ENCODE results near the gene RAB3IL1. TPM values are rescaled to one million over a fixed set of nuclear protein-coding genes. Genes with fewer than 3 reads are reported as not detected.
A peak's percentile ranks its signal among the peaks of the same experiment; 100 is the strongest.

Gene RAB3IL1
- total and polyA plus RNA-seq, 9 of the 15 experiments (the other 6 are each of a cell fraction or from before 2014, with no cell fraction given), result 0.15 to 42.6 (median 15.5) TPM

- POLR2A ChIA-PET, result interaction anchor here (0.6 to 14.1 kb wide), 13 partner anchors 8 to 161 kb away, joined by 3 to 327 read pairs (median 6); partner anchors contain the start of gene FTH1
- no peak overlapping the region for H2AFZ ChIP-seq (ENCODE audit: low read depth, low read length)
- no peak overlapping the region for H3K27ac ChIP-seq (ENCODE audit: extremely low read depth, low read depth, low read length)
- H3K79me2 ChIP-seq (ENCODE audit: control insufficient read depth, insufficient read depth, low read length), result no peaks in the 10 kb centered on the region
- H3K36me3 ChIP-seq (ENCODE audit: control insufficient read depth, insufficient read depth, low read length), result no peaks in the 10 kb centered on the region
- no peak for ATAC-seq
- CTCF ChIA-PET (ENCODE audit: low intra/inter-chr PET ratio), result interaction anchor here (1.9 to 4.5 kb wide), 2 partner anchors 49 to 77 kb away, joined by 7 to 98 read pairs; no protein-coding TSS in a partner anchor
- FAIRE-seq, result no peak
- H3K27me3 ChIP-seq (ENCODE audit: control insufficient read depth in 2 of 2, insufficient read depth in 2 of 2, low read length in 2 of 2), result no peaks in the 10 kb centered on the region
- intact Hi-C loops (cut with micrococcal nuclease), result loop anchor here (2.0 kb wide), 3 partner anchors 18 to 160 kb away; partner anchors contain the start of gene FTH1
- no peaks in the 10 kb centered on the region for H3K9me3 ChIP-seq (replicated peaks; ENCODE audit: control insufficient read depth, insufficient read depth, low read depth, low read length)
- H3K9me1 ChIP-seq (ENCODE audit: control insufficient read depth, insufficient read depth, low read length), result peaks cover 5% of the 10 kb centered on the region
- TF ChIP-seq RBM25 (IDR thresholded peaks at IDR 0.05; ENCODE audit: low read depth, low read length, severe bottlenecking), result peak; percentile 65
- TF ChIP-seq ZNF668 (CRISPR knock-in tag; IDR thresholded peaks at IDR 0.05), result no peak
- no peak for TF ChIP-seq ZNF407 (IDR thresholded peaks at IDR 0.05; ENCODE audit: low read depth)
- no peak for TF ChIP-seq CEBPG (CRISPR knock-in tag; IDR thresholded peaks at IDR 0.05)
- peak; percentile 67 to 84 for TF ChIP-seq CEBPG (tag; conservative IDR thresholded peaks at IDR 0.05 in 1 of 2, IDR thresholded peaks at IDR 0.05 in 1 of 2)
- no peak for TF ChIP-seq SETDB1 (IDR thresholded peaks at IDR 0.05; ENCODE audit: low read length)
- TF ChIP-seq PKNOX1 (IDR thresholded peaks at IDR 0.05), result peak; percentile 29; the same call in 1 of the 2 replicates
- peak; percentile 90 for TF ChIP-seq CEBPB (tag; IDR thresholded peaks at IDR 0.05)
- TF ChIP-seq RFX7 (CRISPR knock-in tag; IDR thresholded peaks at IDR 0.05), result no peak
- peak; percentile 48 for TF ChIP-seq MEIS2 (IDR thresholded peaks at IDR 0.05; ENCODE audit: partially characterized antibody)
- H4K20me1 ChIP-seq (replicated peaks; ENCODE audit: control insufficient read depth, insufficient read depth, low read length), result no peaks in the 10 kb centered on the region
- no peak for DNase-seq (ENCODE audit: extremely low read depth in 1 of 4, low spot score in 3 of 4)
- in situ Hi-C loops (cut with MboI), result loop anchor here (5.0 kb wide), 1 partner anchor 51 kb away; no protein-coding TSS in a partner anchor
- H3K4me3 ChIP-seq, result no peak overlapping the region
- no peak overlapping the region; a peak in 1 of 4 replicates for H3K9ac ChIP-seq (ENCODE audit: insufficient read depth in 1 of 2, low read depth in 2 of 2, low read length in 2 of 2)
- H3K4me1 ChIP-seq (replicated peaks in 1 of 2; ENCODE audit: control insufficient read depth in 2 of 2, insufficient read depth in 2 of 2, low read length in 2 of 2), result peaks cover 20 to 27% of the 10 kb centered on the region in 2 experiments; a peak in 4 of 5 replicates
- no peak overlapping the region for H3K4me2 ChIP-seq (ENCODE audit: insufficient read depth, low read length)
- 48% methylated on average over 7 of the region's 7 CpGs for WGBS (ENCODE audit: insufficient coverage, low coverage, missing lambda C conversion rate)
- BruUV-seq (replicated peaks), result no TSS peak
Observed at GRCh38 chr11:61948505-61948904, 31.1 kb upstream of the RAB3IL1 start.

All from K562 (cell line).